Epidermal melanocyte (primary cell): ENCODE results near the gene PRKG1.

ENCODE experiments used
- DNase-seq: peaks from one replicate; pipeline ENCODE4 v3.0.0; 2011; ENCODE audit warnings: low spot score; ENCODE audit not compliant: insufficient read length

PRKG1 gene

DNA sequence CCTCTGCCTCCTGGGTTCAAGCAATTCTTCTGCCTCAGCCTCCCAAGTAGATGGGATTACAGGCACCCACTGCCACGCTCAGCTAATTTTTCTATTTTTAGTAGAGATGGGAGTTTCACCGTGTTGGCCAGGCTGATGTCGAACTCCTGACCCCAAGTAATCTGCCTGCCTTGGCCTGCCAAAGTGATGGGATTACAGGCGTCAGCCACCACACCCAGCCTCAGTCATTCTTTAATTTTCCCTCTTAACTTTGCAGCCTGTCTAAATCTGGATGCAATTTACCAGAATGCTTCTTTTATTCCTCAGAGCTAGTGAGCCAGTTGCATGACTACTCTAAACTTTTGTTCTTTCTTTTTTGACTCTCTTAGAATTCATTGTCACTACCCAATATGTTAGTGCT is 715.6 kb downstream of the PRKG1 start:
- no peak for DNase-seq

DNA sequence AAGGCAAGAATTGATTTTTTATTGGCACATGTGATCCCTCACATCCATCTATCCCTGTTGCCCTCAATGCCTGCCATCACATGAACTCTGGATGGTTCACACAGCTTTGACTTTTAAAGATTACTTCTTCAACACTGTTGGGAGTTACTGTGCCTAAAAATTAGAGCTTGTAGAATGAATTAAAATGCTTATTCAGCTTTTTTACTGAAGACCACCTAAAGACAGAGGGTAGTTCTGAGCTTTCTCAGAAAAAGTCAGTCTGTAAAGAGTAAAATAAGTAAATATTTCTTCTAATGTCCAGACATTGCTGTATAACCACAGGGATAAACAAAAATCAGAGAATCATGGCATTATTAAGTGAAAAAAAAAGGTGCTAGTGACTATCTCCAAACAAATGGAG is 718.4 kb downstream of the PRKG1 start:
- no peak for DNase-seq

DNA sequence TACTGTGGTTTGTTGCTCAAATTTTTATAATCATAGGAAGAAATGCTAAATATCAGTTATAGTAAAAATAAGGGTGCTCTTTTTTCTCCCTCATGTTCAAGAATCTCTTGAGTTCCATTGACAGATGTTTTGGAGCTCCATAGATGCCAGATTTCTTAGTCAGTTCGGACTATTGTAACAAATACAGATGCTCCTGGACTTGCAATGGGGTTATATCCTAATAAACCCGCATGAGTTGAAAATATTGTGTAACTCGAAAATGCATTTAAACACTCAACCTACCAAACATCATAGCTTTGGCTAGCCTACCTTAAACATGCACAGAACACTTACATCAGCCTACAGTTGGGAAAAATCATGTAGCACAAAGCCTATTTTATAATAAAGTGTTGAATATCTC is 725.8 kb downstream of the PRKG1 start:
- DNase-seq = no peak

DNA sequence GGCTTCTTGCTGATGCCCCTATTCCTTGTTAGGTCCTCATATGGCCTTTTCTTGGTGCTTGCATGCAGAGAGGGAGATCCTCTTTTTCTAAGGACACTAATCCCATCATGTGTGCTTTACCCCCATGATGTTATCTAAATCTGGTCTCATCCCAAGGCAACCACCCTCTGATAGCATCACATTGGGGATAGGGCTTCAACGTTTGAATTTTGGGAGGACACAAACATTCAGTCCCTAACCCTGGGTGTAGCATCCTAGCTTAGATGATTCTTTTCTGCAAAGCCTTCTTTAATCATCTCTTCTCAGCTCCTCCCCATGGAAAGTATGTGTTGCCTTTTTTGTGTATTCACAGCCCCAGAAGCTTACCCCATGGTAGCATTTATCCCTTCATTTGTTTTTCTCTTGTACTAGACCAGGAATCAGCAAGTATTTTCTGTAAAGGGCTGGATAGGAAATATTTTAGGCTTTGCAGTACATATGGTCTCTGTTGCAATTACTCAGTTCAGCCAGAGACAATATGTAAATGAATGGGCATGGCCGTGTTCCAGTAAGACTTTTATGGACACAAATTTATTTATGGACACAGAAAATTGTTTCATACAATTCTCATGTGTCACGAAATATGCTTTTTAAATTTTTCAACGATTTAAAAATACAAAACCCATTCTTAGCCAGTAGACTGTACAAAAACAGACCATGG is 726.6 kb downstream of the PRKG1 start:
- DNase-seq = no peak

DNA sequence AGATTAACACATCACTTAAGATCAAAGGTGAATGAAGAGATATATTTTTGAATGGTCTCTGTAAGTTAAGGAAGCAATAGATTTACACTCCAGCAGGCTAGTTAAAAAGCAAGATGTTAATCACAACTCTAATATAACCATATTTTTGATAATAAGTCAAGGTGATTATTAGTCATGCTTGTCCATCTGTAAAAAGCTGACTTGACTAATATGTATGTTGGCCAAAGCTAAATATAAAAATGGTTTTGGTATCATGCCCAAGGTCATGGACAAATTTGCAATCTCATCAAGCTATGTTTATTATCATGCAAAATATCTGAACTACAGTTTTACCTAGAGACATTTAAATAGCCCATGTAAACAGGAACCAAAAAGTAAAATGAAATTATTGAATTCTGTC is 727.7 kb downstream of the PRKG1 start:
- DNase-seq = no peak

DNA sequence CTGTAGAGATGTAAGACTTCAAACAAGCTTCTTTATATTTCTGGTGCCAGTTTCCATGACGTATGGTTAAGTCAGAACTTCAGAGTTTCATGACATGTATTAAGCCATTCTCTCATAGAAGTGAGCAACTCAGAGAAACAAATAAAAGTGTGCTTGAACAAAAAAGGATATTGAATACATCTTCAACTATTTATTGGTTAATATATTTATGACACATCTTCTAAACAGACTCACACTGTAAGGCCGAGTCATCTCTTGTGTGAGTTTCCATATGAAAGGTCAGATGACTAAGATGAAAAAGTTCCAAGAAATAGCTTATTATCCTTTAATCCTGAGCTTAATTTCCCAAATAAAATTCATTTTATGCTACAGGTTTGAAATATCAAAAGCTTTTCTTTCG is 730.6 kb downstream of the PRKG1 start:
- no peak for DNase-seq

DNA sequence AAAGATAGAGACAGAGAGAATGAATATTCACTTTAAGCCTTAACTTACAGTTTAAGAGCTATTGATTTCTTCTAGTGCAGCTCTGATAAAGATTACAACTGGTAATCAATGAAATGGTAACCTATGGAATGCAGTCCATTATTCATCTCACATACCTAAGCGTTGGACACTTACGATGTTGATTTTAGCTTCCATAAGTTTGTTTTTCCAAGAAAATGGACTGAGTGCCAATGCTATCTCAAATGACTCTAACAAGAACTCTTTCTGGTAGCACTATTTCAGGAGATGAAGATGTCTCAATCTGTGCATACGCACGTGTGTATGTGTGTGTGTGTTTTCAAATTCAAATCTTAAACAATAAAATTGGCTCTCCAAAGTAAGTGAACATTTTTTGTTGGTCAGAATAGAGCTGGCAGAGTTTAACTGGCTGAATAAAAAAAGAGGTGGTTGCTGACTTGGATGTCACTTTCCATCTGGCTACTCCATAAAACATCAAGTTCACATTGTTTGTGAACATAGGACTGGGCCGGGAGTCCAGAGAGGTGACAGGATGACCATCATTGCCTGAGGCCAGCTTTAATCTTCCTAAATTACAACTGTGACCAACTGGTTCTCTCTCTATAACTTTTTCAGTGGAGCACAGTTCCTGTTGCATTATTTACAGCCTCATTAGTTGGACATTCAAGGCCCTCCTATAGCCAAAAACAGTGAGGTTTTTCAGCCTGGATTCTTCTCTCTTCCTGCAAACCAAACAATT is 732.0 kb downstream of the PRKG1 start:
- DNase-seq = no peak

DNA sequence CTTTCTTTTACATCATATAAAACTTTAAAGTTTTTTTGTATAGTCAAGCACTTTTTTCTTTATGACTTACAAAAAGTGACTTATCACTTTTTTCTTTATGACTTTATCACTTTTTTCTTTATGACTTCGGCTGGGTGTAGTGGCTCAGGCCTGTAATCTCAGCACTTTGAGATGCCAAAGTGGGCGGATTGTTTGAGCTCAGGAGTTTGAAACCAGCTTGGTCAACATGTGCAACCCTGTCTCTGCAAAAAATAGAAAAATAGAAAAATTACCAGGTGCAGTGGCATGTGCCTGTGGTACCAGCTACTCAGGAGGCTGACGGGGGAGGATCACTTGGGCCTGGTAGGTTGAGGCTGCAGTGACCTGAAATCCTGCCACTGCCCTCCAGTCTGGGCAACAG is 733.9 kb downstream of the PRKG1 start:
- DNase-seq = no peak

DNA sequence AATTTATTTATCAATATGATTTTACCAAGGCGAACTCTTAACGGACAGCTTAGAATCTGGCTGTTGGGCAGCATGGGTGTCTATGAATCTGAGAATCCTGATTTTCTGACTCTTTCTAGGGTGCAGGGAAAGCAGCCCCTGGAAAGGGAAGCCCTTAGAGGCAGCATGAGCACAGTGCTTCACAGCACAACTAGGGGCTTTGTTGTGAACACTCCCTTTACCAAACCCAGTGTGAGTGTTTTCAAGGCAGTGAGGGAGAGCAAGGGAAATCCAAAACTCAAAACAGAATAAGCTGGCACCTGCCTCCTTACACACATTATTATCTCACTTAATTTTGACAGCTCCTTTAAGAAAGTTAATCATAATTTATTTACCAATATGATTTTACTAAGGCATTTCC is 741.4 kb downstream of the PRKG1 start:
- no peak for DNase-seq

DNA sequence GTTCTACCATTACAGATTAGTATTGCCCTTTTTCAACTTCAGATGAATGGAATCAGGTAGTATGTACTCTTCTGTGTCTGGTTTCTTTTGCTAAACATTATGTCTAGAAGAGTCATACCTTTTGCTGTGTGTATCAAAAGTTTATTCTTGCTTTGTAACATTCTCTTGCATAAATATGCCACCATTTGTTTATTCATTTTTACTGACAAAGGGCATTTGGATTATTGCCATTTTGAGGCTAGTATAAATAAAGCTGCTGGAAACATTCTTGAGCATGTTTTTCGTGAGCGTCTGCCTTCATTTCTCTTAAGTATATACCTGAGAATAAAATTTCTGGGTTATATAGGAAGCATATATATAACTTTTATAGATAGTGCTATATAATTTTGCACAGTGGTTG is 746.8 kb downstream of the PRKG1 start:
- DNase-seq = no peak

DNA sequence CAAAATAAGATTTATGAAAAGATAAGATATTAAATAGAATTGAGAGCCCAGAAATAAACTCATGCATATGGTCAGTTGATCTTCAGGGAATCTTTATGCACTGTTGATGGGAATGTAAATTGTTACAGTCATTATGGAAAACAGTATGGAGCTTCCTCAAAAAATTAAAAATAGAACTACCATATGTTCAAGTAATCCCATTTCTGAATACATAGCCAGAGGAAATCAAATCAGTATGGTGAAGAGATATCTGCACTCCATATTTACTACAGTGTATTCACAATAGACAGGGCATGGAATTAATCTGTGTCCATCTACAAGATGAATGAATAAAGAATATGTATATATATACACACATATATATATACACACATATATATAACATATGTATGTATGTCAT is 747.5 kb downstream of the PRKG1 start:
- no peak for DNase-seq

DNA sequence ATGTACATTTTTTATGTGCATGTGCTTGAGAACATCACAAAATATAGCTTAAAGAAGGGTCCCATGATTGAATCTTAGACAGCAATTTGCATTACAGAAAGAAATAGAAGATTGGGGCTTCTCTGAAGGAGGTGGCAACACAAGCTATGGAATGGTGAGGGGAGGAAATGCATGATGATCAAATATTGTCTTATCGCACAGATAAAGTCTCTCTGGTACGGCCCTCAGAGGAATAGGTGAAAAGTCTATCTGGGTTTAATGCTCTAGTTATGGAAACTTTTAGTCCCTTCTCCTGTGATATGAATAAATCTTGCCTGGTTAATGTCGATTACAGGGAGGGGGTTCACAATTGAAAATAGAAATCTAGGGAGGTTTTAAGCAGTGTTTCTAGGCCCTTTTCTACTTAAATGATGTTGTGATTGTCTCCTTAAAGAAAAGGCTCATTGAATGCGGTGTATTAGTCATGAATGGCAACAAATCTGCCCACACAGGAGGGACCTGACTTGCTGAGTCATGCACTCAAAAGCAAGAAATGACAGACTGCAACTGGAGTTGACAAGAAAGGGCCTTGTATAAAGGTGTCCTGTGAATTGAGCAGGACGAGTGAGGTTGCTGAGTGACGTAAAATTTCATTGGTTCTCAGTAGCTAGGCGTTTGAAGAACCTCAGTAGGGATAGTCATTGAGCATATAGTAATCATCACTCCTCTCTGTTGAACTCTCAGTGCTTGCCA is 758.5 kb downstream of the PRKG1 start:
- DNase-seq = no peak

DNA sequence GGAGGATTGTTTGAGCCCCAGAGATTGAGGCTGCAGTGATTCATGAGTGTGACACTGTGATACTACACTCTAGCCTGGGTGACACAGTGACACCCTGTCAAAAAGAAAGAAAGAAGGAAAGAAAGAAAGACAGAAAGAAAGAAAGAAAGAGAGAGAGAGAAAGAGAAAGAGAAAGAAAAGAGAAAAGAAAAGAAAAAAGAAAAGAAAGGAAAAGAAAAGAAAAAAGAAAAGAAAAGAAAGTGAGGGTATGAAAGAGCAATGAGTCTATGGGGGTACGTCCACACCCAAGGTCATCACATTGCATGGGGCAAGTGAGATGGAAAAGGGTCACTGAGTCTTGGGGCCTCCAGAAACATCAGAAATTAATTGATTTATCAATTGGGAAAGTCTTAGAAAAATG is 760.3 kb downstream of the PRKG1 start:
- no peak for DNase-seq

DNA sequence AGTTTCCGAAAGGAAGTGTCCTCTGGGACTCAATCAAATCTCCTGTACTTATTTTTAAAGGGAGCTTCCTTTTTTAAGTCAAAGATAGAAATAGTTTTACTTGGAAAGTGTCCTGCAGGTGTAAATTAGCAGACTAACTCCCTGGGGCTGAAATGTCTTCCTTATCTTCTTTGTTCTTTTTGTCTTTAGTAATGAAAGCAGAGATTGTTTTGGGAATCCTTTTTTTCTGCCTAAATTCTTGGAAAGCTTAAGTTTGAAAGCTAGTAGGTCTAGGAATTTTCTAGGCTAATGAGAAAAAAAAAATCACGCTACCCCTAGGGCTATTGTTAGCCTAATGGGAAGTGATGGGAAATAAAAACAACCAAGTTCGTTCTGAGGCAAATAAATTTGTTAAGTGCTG is 764.2 kb downstream of the PRKG1 start:
- DNase-seq = no peak

DNA sequence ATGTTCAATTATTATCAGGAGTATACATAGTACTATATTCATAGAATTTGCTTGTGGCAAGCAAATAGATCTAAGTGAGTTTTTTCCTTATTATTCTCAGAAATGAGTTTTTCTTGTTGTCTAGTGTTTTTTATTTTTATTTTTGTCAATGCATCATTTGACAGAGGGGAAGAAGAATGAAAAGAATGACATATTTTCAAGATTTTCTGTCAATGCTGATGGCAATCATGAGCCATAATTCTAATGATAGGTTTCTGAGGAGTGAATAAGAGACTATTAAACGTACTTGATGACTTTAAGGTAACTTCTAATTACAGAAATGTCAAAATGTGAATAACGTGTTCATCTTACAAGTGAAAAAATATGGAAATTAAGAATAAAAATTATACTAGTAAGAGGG is 769.7 kb downstream of the PRKG1 start:
- no peak for DNase-seq

DNA sequence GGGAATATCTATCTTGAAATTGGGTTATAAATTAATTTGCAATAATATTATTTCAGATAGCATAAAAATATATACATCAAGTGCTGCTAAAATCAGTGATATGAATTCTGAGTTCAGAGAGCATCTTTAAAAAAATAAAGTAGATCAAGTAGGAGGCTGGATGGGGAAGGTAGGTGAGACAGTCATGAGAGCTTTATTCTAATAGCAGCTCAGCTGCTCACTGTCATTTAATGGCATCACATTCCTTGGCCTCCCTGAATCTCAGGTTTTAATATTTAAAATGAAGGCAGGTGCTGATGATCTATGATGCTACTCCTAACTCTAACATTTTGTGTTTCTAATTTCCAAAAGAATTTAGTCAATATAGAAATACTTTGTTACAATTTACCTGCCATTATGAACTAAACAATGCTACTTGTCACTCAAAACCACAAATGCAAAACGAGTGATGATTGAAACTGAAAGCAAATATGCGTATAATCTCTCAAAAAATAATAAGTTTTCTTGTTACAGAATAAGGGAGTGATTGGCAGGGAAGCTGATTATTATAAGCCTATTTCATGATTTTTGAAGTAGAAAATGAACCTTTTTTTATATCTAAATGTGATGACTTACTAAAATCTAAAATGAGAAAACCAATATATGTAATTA is 772.7 kb downstream of the PRKG1 start:
- DNase-seq = no peak

DNA sequence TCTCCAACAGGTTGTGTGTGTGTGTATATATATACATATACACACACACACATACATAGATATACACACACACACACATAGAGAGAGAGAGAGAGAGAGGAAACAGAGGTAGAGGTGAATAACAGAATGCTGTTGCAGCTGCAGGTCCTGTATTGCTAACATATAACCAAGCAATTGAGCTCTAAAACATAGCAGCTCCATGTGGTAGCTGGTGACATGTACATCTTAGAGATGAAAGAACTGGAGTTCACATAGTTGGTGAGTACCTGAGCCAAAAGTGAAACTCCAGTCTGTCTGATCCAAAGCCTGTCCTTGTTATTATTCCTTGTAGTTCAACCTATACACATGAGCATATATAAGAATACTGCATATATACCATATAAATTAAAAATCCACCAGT is 778.0 kb downstream of the PRKG1 start:
- DNase-seq = no peak

DNA sequence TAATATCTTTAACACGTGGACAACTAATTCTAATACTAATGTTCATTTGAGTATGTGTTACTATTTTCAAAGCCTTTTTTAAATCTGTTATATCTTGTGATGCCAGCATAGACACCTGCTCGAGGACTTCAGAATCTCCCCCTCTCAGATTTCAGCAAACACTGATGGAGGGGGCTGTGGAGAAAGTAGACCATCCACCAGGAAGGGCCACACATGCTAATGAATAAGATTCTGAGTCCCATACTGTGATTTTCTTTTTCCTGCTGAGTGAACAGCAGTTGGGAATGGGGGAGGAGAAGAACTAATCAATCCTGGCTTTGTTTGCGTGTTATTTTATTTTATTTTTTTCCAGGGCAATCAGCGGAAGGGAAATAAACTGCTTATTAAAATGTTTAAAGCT is 783.0 kb downstream of the PRKG1 start:
- DNase-seq = no peak

DNA sequence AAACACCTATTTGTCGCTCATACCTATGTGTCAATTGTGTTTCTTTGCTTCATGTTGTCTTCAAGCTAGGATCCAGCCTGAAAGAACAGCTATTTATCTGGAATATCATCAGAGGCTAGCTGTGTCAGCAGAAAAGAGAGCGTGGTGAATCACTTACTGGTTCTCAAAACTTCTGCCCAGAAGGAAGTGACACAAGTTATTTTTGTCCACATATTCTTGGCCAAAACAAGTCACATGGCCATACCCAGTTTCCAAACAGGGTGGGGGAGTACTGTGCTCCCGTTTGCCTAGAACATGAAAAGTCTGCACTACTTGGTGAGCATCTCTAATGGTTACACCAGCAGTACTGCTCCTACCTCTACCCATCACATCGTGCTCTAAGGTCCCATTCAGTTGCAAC is 786.0 kb downstream of the PRKG1 start:
- no peak for DNase-seq

DNA sequence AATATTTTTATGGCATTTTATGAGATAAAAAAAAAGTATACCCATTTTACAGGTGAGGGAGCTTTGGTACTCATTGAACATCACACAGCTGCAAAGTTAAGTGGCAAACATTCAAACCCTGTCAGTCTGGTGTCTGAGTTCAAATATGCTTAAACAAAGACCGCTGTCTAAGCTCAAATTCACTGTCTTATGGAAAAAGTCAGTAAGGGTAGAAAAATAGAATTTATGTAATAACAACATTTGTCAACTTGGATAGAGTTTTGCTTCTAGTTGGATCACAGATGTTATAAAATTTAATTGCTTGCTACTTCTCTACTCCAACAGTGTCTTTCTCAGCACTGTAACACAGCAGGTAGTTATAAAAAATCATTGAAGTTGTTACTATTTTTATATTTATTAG is 786.8 kb downstream of the PRKG1 start:
- DNase-seq = no peak

DNA sequence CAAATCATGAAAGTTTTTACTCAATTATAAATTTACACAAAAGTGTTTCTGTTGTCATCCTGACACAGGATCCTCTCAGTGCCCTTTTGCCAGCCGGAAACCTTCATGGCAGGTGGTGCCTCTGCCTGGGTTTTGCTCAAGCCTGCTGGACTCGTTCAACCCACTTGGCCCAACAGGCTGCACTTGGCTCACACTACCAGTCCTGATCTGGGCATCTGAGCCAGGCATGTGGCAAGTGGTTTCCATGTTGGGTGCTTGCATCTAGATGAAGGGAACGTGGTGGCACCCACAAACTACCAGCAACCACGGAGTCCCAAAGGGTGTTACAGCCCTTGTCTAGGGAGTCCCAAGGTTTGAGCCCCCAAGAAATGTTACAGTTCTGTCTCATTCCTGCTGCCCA is 787.4 kb downstream of the PRKG1 start:
- DNase-seq = no peak

DNA sequence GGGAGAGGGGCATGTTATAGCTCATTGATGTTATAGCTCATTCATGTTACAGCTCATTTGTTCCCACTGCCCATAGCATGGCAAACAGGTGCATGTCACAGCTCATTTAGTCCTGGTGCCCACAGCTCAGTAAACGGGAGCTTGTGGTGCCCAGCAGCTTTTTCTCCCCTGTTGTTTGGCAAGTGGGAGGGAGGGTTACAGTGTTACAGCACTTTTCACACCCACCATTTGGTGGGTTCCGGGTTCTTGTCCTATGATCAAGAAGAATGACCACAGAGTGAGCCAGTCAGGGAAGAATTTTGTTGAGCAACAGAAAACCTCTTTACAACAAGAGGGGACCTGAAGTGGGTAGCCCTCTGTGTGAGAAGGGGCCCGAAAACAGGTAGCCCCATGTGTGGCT is 787.9 kb downstream of the PRKG1 start:
- no peak for DNase-seq
